ENCODE data around the gene LZTR1. TPM values are rescaled to one million over a fixed set of nuclear protein-coding genes. Genes with fewer than 3 reads are reported as not detected.

Gene LZTR1
- polyA plus RNA-seq, 1 of the 3 experiments (the other 2 are of a cell fraction): 37.7 TPM

DNA sequence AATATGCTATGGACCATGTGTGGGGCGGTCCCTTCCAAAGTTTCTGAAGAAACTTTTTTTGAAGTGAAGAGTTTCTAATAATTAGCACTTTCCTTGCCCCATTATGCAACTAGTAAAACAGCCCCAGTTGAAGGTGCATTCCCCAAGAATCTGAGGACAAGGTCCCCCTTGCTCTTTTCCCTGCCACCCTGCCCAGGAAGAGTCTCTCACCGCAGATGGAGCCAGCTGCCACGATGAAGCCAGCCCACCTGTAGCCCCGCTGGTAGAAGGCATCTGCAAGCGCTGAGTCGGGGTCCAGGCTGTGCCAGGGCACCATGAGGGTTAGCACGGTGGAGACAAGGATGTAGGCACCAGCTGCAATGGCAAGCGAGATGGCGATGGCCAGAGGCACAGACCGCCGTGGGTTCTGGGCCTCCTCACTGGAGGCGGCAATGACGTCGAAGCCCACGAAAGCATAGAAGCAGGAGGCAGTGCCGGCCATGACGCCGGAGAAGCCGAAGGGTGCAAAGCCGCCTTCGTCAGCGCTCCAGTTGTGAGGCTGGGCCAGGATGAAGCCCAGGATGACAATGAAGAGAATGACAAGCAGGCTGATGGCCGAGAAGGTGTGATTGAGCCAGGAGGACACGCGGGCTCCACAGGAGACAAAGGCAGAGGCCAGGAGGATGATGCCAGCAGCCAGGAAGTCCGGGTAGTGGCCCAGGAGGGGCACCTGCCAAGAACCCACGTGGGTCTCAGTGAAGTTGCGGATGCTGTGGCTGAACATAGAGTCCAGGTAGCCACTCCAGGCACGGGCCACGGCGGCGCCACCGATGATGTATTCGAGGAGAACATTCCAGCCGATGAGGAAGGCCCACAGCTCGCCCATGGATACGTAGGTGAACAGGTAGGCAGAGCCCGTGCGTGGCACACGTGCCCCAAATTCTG is 48.8 kb downstream of the LZTR1 start:
- Histone ChIP-seq H3K4me1 (ENCODE audit: control insufficient read depth in 1 of 2, insufficient read depth in 2 of 2, low read depth in 1 of 2, low read length in 1 of 2) (peaks cover 0 to 21% of the 10 kb centered on the region in 2 experiments; a peak in 1 of 4 replicates), H3K79me2 (ENCODE audit: insufficient read depth) (no peaks in the 10 kb centered on the region), H2AFZ (ENCODE audit: low read depth) (no peak overlapping the region), H3K36me3 (replicated peaks in 1 of 2; ENCODE audit: control insufficient read depth in 1 of 2, insufficient read depth in 2 of 2, low read length in 1 of 2) (no peaks in the 10 kb centered on the region), H3K27ac (ENCODE audit: low read depth in 2 of 2, low read length in 1 of 2) (no peak overlapping the region), H3K27me3 (ENCODE audit: insufficient read depth) (no peaks in the 10 kb centered on the region), H3K9me2 (no peaks in the 10 kb centered on the region), H4K20me1 (ENCODE audit: insufficient read depth) (no peaks in the 10 kb centered on the region), H3K4me2 (no peak overlapping the region), H3F3A (replicated peaks; ENCODE audit: insufficient read depth) (no peaks in the 10 kb centered on the region), H3K4me3 (ENCODE audit: low read depth in 2 of 2, low read length in 1 of 2) (no peak overlapping the region), H3K9me3 (no peaks in the 10 kb centered on the region), H3K9ac (no peak overlapping the region)
- no peak for TF ChIP-seq RAD21 (IDR thresholded peaks at IDR 0.05; ENCODE audit: low read length)
- CTCF ChIA-PET: interaction anchor here (1.0 kb wide), 1 partner anchor 9 kb away, joined by 4 read pairs; no protein-coding TSS in a partner anchor
- WGBS (ENCODE audit: low lambda C conversion rate): 86% methylated on average over 33 of the region's 40 CpGs
- no peak for DNase-seq
- POLR2A ChIA-PET: interaction anchor here (0.7 kb wide), 1 partner anchor 32 kb away, joined by 3 read pairs; no protein-coding TSS in a partner anchor

DNA sequence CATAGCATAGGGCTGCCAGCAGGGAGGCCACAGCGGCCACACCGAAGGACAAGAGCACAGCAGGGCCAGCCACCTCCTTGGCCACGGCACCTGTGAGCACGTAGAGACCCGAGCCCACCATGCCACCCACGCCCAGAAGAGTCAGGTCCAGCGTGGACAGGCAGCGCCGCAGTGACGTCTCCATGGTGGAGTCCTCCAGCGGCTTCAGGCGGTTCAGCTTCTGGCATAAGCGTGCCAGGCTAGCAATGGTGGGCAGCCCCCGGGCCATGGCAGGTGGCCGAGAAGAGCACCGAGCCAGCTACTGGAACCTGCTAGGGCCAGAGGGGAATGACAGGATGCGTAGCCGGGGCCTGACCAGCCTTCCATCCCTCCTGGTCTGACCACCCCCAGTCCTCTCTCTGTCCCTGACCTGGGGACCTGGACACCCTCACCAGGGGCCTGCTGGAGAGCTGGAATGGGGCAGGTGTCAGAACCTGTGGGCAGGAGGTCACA is 49.5 kb downstream of the LZTR1 start:
- Histone ChIP-seq H3F3A (replicated peaks; ENCODE audit: insufficient read depth) (no peaks in the 10 kb centered on the region), H3K9me2 (no peaks in the 10 kb centered on the region), H3K9ac (no peak overlapping the region), H3K79me2 (ENCODE audit: insufficient read depth) (no peaks in the 10 kb centered on the region), H3K4me2 (no peak overlapping the region), H3K36me3 (replicated peaks in 1 of 2; ENCODE audit: control insufficient read depth in 1 of 2, insufficient read depth in 2 of 2, low read length in 1 of 2) (no peaks in the 10 kb centered on the region), H3K9me3 (no peaks in the 10 kb centered on the region), H3K4me1 (ENCODE audit: control insufficient read depth in 1 of 2, insufficient read depth in 2 of 2, low read depth in 1 of 2, low read length in 1 of 2) (peaks cover 0 to 21% of the 10 kb centered on the region in 2 experiments; a peak in 1 of 4 replicates), H2AFZ (ENCODE audit: low read depth) (no peak overlapping the region), H3K4me3 (ENCODE audit: low read depth in 2 of 2, low read length in 1 of 2) (no peak overlapping the region), H4K20me1 (ENCODE audit: insufficient read depth) (no peaks in the 10 kb centered on the region), H3K27ac (ENCODE audit: low read depth in 2 of 2, low read length in 1 of 2) (no peak overlapping the region), H3K27me3 (ENCODE audit: insufficient read depth) (no peaks in the 10 kb centered on the region)
- no peak for DNase-seq
- TF ChIP-seq GABPA (IDR thresholded peaks at IDR 0.05; ENCODE audit: low read depth) (no peak), NRF1 (IDR thresholded peaks at IDR 0.05; ENCODE audit: low read depth, low read length) (no peak), EZH2phosphoT487 (IDR thresholded peaks at IDR 0.05; ENCODE audit: borderline replicate concordance, low read depth) (no peak), MXI1 (IDR thresholded peaks at IDR 0.05; ENCODE audit: low read depth, low read length) (no peak)
- TF ChIP-seq, protein P1, sequence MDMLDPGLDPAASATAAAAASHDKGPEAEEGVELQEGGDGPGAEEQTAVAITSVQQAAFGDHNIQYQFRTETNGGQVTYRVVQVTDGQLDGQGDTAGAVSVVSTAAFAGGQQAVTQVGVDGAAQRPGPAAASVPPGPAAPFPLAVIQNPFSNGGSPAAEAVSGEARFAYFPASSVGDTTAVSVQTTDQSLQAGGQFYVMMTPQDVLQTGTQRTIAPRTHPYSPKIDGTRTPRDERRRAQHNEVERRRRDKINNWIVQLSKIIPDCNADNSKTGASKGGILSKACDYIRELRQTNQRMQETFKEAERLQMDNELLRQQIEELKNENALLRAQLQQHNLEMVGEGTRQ (IDR thresholded peaks at IDR 0.05; ENCODE audit: borderline replicate concordance, low read depth, low read length): no peak
- POLR2A ChIA-PET: interaction anchor here (0.7 kb wide), 1 partner anchor 32 kb away, joined by 3 read pairs; no protein-coding TSS in a partner anchor
- 83% methylated on average over 7 of the region's 18 CpGs for WGBS (ENCODE audit: low lambda C conversion rate)
- CTCF ChIA-PET: interaction anchor here (1.0 kb wide), 1 partner anchor 10 kb away, joined by 4 read pairs; no protein-coding TSS in a partner anchor

Measured in SK-N-SH (cell line).